GM12892 (cell line): ENCODE measurements around the gene SEMA3A.

Source experiments
- POLR2A ChIP-seq: IDR thresholded peaks from 2 replicates; pipeline ENCODE4 v1.6.1; 2011; ENCODE audit warnings: low read depth, low read length, control low read depth
- POLR2AphosphoS5 ChIP-seq: IDR thresholded peaks from 2 replicates; pipeline ENCODE4 v1.6.1; 2011; ENCODE audit warnings: low read depth, low read length, control low read depth

DNA sequence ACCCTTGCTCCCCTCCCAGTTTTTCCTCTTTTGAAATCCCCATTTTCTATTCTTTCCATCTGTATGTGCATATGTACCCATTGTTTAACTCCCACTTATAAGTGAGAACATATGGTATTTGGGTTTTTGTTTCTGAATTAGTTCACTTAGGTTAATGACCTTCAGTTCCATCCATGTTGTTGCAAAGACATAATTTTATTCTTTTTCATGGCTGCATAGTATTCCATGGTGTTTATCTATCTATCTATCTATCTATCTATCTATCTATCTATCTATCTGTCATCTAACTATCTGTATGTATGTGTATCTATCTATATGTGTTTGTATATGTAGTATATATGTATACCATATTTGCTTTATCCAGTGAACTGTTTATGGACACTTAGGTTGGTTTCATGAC is 281.4 kb downstream of the SEMA3A start:
- no peak for TF ChIP-seq POLR2AphosphoS5
- TF ChIP-seq POLR2A, result no peak
